HepG2 (cell line): ENCODE measurements around the gene MORF4L1. TPM values are rescaled to one million over a fixed set of nuclear protein-coding genes. Genes with fewer than 3 reads are reported as not detected.
A peak's percentile ranks its signal among the peaks of the same experiment; 100 is the strongest.

Experiments used
- ARNTL ChIP-seq: sonication (generic); formaldehyde crosslinking; IDR thresholded peaks from 2 replicates; pipeline ENCODE4 v1.4.0; 2020; ENCODE audit warnings: mild to moderate bottlenecking, missing genetic modification reagents
- DNMT1 ChIP-seq: sonication (generic); formaldehyde crosslinking; IDR thresholded peaks from 2 replicates; pipeline ENCODE4 v1.5.1; 2020; ENCODE audit warnings: mild to moderate bottlenecking, missing genetic modification reagents
- DR1 ChIP-seq: sonication (generic); formaldehyde crosslinking; IDR thresholded peaks from 2 replicates; pipeline ENCODE4 v1.8.0; 2021; ENCODE audit warnings: mild to moderate bottlenecking, missing genetic modification reagents, inconsistent platforms
- GABPB1 ChIP-seq: IDR thresholded peaks from 2 replicates; pipeline ENCODE4 v1.6.1; 2016; ENCODE audit warnings: mild to moderate bottlenecking, missing genetic modification reagents, moderate library complexity, missing compliant biosample characterization
- GATA4 ChIP-seq: sonication (generic); IDR thresholded peaks from 2 replicates; pipeline ENCODE4 v1.6.1; 2016; ENCODE audit warnings: antibody characterized with exemption, low read depth, borderline replicate concordance
- HOXA3 ChIP-seq: sonication (generic); formaldehyde crosslinking; IDR thresholded peaks from 2 replicates; pipeline ENCODE4 v1.5.0; 2020; ENCODE audit warnings: missing genetic modification reagents
- ISX ChIP-seq: sonication (generic); formaldehyde crosslinking; conservative IDR thresholded peaks from 2 replicates; pipeline ENCODE4 v1.5.0; 2020; ENCODE audit warnings: missing genetic modification reagents
- MATR3 ChIP-seq: sonication (generic); formaldehyde crosslinking; IDR thresholded peaks from 2 replicates; pipeline ENCODE4 v1.4.0; 2020; ENCODE audit warnings: missing genetic modification reagents
- PRPF4 ChIP-seq: fragments of 200-400 bp; formaldehyde crosslinking; IDR thresholded peaks from 2 replicates; pipeline ENCODE4 v1.6.1; 2016; ENCODE audit warnings: low read length, low read depth; ENCODE audit not compliant: poor library complexity, severe bottlenecking
- RBFOX2 ChIP-seq: fragments of 200-400 bp; formaldehyde crosslinking; IDR thresholded peaks from 2 replicates; pipeline ENCODE4 v1.6.1; 2017; ENCODE audit warnings: low read depth, mild to moderate bottlenecking, low read length
- SP140L ChIP-seq: sonication (generic); formaldehyde crosslinking; IDR thresholded peaks from 2 replicates; pipeline ENCODE4 v1.4.0; 2020; ENCODE audit warnings: missing genetic modification reagents, borderline replicate concordance
- UBTF ChIP-seq: sonication (generic); formaldehyde crosslinking; IDR thresholded peaks from 2 replicates; pipeline ENCODE4 v1.4.0; 2020; ENCODE audit warnings: mild to moderate bottlenecking, missing genetic modification reagents
- YEATS2 ChIP-seq: sonication (generic); formaldehyde crosslinking; IDR thresholded peaks from 2 replicates; pipeline ENCODE4 v1.4.0; 2020; ENCODE audit warnings: missing genetic modification reagents, borderline replicate concordance
- ZBTB1 ChIP-seq: sonication (generic); formaldehyde crosslinking; IDR thresholded peaks from 2 replicates; pipeline ENCODE4 v1.4.0; 2020; ENCODE audit warnings: missing genetic modification reagents, borderline replicate concordance
- ZBTB3 ChIP-seq: sonication (generic); formaldehyde crosslinking; IDR thresholded peaks from 2 replicates; pipeline ENCODE4 v1.4.0; 2020; ENCODE audit warnings: low read depth, mild to moderate bottlenecking, moderate library complexity, missing genetic modification reagents, borderline replicate concordance
- ZMYM2 ChIP-seq: sonication (generic); formaldehyde crosslinking; IDR thresholded peaks from 2 replicates; pipeline ENCODE4 v1.8.0; 2022; ENCODE audit warnings: mild to moderate bottlenecking, missing genetic modification reagents
- ZNF251 ChIP-seq: sonication (generic); formaldehyde crosslinking; IDR thresholded peaks from 2 replicates; pipeline ENCODE4 v1.9.0; 2021; ENCODE audit warnings: mild to moderate bottlenecking, missing genetic modification reagents
- ZNF282 ChIP-seq: fragments of 450-650 bp; IDR thresholded peaks from 2 replicates; pipeline ENCODE4 v1.6.1; 2018; ENCODE audit not compliant: partially characterized antibody
- ZNF350 ChIP-seq: sonication (generic); formaldehyde crosslinking; IDR thresholded peaks from 2 replicates; pipeline ENCODE4 v1.4.0; 2020; ENCODE audit warnings: mild to moderate bottlenecking, low read depth, missing genetic modification reagents, borderline replicate concordance
- ZNF383 ChIP-seq: sonication (generic); formaldehyde crosslinking; IDR thresholded peaks from 2 replicates; pipeline ENCODE4 v1.4.0; 2020; ENCODE audit warnings: missing genetic modification reagents, mild to moderate bottlenecking, borderline replicate concordance
- ZNF484 ChIP-seq: sonication (generic); formaldehyde crosslinking; IDR thresholded peaks from 2 replicates; pipeline ENCODE4 v1.5.1; 2020; ENCODE audit warnings: mild to moderate bottlenecking, low read depth, missing genetic modification reagents, borderline replicate concordance
- ZNF580 ChIP-seq: IDR thresholded peaks from 2 replicates; pipeline ENCODE4 v1.6.1; 2016; ENCODE audit warnings: low read depth, borderline replicate concordance
- ZNF598 ChIP-seq: sonication (generic); formaldehyde crosslinking; IDR thresholded peaks from 2 replicates; pipeline ENCODE4 v1.5.1; 2020; ENCODE audit warnings: mild to moderate bottlenecking, missing genetic modification reagents, borderline replicate concordance
- ZSCAN22 ChIP-seq: sonication (generic); formaldehyde crosslinking; IDR thresholded peaks from 2 replicates; pipeline ENCODE4 v1.4.0; 2020; ENCODE audit warnings: mild to moderate bottlenecking, missing genetic modification reagents
- polyA plus RNA-seq, 8 experiments: library from polyadenylated mRNA; depleted of rRNA in 3 of 8; stranded (reverse) in 7 of 8; unstranded in 1 of 8; fragments of >200 nt; fragmentation: Illumina TruSeq in 4 of 8; extraction: Trizol in 4 of 8; gene quantifications; 2 replicates each; pipeline versions ENCODE4 v1.2.1 to v1.2.3, GENCODE V29; 2011 to 2016; ENCODE audit warnings: low read depth in 4 of 8, missing spikeins in 1 of 8, mixed read lengths in 1 of 8; ENCODE audit not compliant: insufficient read depth in 1 of 8
- total RNA-seq, 5 experiments: library from RNA; depleted of rRNA; stranded (reverse); fragments of >200 nt; fragmentation: Illumina TruSeq; extraction: Trizol; gene quantifications; 2 replicates each; pipeline ENCODE4 v1.2.3, GENCODE V29; 2016; ENCODE audit warnings: low read depth in 1 of 5
- TF ChIP-seq, protein P1 (sequence below): IDR thresholded peaks from 2 replicates; pipeline ENCODE4 v1.6.1; 2016; ENCODE audit warnings: control low read depth
- TF ChIP-seq, protein P2 (sequence below): IDR thresholded peaks from 2 replicates; pipeline ENCODE4 v1.6.1; 2016; ENCODE audit warnings: missing biosample characterization, missing genetic modification reagents, low read depth

The MORF4L1 gene
- total and polyA plus RNA-seq, 2 of the 13 experiments (the other 11 are each of a cell fraction or from before 2014, with no cell fraction given) = 218 to 219 TPM

DNA sequence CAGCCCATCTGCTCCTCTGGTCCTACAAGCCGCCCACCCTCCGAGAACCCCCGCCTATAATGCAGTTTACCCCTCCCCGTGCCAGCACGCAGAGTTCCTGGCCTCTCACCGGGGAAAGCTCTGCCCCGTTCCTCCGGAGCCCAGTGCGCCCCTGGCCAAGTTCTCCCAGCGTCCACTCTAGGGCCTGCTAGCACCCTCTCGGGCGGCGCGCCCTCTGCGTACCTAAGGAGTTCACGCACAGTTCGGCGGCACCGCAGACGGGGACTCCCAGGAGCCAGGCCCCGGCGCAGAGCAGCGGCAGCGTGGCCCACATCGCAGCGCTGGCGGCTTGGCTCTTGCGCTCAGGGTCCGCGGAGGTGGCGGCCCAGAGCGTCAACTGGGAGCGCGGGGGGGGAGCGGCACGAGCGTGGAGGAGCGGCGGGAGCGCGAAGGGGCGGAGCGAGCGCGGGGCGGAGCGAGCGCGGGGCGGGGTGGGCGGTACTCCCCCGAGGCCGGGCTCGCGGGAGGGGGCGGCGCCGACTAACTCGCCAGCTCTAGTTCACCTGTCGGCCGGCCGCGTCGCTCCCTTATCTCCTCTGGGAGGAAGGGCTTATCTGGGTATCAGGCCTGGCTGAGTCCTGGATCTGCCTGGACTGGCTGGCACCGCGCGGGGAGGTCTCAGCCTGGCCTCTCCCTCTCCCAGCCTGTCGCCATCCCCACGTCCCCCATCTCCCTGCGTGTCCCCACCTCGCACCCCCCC, 72.1 kb downstream of the MORF4L1 start, which contains the start of gene CTSH (continued):
- TF ChIP-seq ZBTB3 (peak; percentile 68; the same call in 1 of the 2 replicates), ZBTB1 (CRISPR knock-in tag) (no peak), SP140L (CRISPR knock-in tag) (no peak), ZNF484 (no peak), ZNF251 (CRISPR knock-in tag) (no peak), ISX (CRISPR knock-in tag) (no peak), DR1 (CRISPR knock-in tag) (no peak), ZNF282 (no peak), ZNF383 (CRISPR knock-in tag) (0 out of 2 replicates have a peak, but pooled peaks have one; percentile 33), MATR3 (no peak), GATA4 (no peak), ZNF580 (CRISPR knock-in tag) (peak; percentile 79; the same call in 1 of the 2 replicates), UBTF (peak; percentile 93), DNMT1 (0 out of 2 replicates have a peak, but pooled peaks have one; percentile 48), PRPF4 (no peak), YEATS2 (CRISPR knock-in tag) (0 out of 2 replicates have a peak, but pooled peaks have one; percentile 16), ARNTL (CRISPR knock-in tag) (peak; percentile 80), ZNF598 (CRISPR knock-in tag) (no peak), RBFOX2 (peak; percentile 88), GABPB1 (CRISPR knock-in tag) (peak; percentile 73; the same call in 1 of the 2 replicates), HOXA3 (CRISPR knock-in tag) (peak; percentile 74), ZSCAN22 (CRISPR knock-in tag) (no peak), ZNF350 (CRISPR knock-in tag) (peak; percentile 67; the same call in 1 of the 2 replicates), ZMYM2 (CRISPR knock-in tag) (no peak)
- TF ChIP-seq, protein P1, sequence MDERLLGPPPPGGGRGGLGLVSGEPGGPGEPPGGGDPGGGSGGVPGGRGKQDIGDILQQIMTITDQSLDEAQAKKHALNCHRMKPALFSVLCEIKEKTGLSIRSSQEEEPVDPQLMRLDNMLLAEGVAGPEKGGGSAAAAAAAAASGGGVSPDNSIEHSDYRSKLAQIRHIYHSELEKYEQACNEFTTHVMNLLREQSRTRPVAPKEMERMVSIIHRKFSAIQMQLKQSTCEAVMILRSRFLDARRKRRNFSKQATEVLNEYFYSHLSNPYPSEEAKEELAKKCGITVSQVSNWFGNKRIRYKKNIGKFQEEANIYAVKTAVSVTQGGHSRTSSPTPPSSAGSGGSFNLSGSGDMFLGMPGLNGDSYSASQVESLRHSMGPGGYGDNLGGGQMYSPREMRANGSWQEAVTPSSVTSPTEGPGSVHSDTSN (CRISPR knock-in tag) = no peak
- TF ChIP-seq, protein P2, sequence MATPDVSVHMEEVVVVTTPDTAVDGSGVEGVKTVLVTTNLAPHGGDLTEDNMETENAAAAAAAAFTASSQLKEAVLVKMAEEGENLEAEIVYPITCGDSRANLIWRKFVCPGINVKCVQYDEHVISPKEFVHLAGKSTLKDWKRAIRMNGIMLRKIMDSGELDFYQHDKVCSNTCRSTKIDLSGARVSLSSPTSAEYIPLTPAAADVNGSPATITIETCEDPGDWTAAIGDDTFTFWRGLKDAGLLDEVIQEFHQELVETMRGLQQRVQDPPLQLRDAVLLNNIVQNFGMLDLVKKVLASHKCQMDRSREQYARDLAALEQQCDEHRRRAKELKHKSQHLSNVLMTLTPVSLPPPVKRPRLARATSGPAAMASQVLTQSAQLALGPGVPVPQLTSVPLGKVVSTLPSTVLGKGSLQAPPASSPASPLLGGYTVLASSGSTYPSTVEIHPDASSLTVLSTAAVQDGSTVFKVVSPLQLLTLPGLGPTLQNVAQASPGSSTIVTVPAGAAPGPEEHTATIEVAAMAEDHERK = peak; percentile 37; the same call in 1 of the 2 replicates
